HG03095 (cell line): Measurements from ENCODE around the gene OTUD6A.

ENCODE experiments used
- ATAC-seq: cut with Tn5 transposase; IDR thresholded peaks from one replicate; pipeline ENCODE4 v1.9.1; 2021; ENCODE audit warnings: moderate library complexity; ENCODE audit not compliant: unreplicated experiment

Gene OTUD6A, protein sequence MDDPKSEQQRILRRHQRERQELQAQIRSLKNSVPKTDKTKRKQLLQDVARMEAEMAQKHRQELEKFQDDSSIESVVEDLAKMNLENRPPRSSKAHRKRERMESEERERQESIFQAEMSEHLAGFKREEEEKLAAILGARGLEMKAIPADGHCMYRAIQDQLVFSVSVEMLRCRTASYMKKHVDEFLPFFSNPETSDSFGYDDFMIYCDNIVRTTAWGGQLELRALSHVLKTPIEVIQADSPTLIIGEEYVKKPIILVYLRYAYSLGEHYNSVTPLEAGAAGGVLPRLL

DNA sequence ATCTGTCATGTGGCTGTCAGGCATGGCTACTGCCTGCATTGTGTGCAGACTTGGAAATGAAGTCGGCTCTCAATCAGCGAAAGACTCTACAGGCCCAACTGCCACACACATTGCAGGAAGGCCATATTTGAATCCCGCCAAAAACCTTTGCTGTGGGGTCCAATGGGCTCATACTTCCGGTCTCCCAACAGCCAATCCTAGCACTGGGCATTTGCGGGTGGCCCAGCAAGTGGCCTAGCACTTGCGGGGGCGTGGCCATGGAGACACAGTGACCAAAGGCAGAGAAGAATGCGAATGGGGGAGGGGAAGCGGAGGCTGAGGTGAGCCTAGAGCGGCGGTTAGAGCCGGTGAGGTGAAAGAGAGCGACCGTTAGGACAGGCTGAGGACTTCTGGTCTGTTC is at the start of gene OTUD6A:
Gene OTUD6A, plus strand, starts transcription at position 382 of the 400 bp plus-strand sequence. CDS start 68 bp downstream, outside the sequence.
- ATAC-seq = no peak

DNA sequence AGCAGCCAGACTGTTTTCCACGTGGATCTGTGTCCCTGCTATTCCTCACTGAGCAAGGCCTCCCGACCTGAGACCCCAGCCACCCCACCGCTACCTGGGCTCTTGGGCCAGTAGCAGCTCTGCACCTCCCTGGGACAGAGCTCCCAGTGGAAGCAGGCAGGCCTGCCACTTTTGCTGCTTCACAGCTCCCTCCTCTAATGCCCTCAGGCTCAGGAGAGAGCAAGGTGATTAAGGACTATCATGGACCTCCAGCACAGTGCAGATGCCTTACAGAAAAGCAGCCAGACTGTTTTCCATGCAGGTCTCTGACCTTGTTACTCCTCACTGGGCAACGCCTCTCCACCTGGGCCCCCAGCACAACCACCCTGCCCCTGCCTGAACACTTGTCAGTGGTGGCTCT is 49.5 kb upstream of the OTUD6A start:
- no peak for ATAC-seq

DNA sequence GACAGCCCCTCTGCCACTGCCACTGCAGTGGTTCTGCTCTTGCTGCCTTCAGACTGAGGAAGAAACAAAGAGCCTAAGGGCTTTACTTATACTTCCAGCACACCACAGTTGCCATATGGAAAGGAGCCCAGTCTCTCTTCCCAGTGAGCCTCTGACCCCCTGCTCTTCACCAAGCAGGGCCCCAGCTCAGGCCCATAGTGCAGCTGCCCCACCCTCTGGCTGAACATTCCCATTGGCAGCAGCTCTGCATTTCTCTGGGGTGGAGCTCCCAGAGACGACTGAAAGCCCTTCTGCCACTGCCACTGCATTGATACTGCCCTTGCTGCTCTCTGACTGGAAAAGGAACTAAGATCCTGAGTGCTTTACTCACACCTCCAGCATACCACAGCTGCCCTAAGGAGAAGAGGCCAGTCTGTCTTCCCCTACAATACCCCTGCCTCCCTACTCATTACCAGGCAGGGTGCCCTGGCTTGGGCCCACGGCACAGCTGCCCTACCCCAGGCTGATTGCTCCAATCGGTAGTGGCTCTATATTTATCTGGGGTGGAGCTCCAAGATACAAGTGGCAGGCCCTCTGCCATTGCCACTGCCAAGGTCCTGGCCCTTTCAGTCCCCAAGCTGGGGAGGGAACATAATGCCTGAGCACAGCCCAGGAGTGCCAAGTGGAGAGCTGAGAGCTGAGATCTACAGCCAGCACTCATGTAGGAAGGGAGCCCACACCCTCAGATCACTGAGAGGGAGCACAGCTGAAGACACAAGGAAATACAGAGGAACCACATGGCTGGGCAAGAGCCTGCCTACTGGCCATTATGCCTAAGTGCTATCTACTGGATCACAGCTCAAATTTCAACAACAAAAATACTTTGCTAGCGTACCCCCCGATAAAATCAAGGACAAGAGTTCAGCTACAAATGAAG is 48.5 kb upstream of the OTUD6A start:
- no peak for ATAC-seq

DNA sequence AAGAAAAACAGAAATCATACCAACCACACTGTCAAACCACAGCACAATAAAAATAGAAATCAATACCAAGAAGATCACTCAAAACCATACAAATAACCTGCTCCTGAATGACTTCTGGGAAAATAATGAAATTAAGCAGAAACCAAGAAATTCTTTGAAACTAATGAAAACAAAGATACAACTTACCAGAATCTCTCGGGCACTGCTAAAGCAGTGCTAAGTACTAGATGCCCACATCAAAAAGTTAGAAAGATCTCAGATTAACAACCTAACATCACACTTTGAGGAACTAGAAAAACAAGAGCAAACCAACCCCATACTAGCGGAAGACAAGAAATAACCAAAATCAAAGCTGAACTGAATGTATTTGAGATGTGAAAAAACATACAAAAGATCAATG is 45.7 kb upstream of the OTUD6A start:
- no peak for ATAC-seq

DNA sequence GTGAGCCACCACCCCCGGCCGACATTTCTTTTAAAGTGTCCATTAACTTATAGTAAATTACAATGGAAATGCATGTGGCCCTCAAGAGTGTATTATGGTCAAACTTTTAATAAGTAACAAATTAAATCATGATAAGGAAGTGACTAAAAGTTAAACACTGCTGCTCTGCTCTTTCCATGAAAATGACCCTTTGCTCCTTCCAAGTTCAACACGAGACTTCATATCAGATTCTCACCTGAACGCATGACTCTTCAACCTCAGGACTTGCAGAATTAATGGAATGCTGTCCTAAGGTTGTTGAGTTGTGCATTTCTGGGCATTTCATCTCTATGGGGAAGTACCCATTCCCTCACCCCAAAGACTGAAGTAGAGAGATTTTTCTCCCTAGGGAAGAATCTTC is 39.6 kb upstream of the OTUD6A start:
- no peak for ATAC-seq

DNA sequence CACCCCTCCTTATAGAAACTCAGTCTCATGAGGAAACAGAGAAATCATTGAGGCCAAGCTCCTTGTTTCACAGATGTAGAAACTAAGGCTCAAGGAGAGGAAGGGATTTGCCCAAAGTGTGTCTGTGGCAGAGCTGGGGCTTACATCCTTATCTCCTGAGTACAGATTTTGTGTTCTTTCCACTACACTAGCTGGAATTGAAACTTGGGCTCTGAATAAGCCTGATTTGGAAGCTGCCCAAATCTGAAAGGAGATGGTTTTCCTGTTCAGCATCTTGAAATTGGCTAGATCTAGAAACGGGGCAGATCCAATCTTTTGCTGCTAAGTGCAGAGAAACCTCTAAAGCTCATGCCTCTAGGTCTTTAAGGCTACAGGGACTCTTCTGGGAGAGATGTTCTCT is 36.8 kb upstream of the OTUD6A start:
- no peak for ATAC-seq

DNA sequence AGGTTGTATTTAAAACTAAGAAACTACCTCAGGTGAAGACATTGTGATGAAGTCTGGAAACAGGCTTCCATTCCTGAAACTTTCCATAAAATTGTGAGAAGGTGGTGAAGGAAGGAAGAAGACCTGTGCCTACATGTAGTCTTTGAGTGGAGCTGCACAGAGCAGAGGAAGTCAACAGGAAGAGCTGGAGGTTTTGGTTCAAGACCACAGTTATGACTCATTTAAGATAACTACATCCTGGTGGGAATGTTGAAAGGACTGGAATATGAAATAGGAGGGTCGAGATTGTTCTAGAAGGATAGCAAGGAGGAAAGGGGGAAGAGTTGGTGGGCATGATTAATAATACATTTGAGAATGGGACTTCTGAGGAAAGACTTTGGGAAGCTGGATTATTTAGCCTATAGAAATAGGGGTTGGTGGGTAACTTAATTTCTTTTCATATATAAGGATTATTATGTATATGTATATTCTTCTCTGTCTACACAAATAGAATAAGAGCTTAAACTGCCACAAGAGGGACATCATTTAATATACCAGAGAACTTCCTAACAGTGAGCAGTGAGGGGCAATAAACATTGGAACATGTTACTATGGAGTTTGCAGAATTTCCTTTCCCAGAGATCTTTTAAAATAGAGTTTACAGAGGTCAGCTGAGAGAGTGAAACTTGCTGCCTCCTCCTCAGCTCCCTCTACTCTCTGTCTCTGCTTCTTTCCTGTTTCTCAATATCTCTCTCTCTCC is 36.0 kb upstream of the OTUD6A start:
- ATAC-seq = no peak

DNA sequence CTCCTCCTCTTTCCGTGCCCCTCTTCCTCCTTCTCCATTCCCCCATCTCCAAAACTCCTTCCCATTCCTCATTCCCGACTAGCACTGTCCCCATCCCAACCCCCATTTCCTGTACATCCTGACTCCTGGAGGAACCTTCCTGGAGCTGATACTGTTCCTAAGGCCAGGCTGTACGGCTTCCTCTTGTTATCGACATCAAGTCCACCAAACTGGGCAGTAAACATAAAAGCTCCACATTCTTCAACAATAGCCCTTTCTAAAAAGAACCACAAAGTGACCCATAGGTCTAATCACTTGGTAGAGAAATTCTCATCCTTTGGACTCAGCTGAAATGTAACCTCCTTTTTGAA is 35.4 kb upstream of the OTUD6A start:
- no peak for ATAC-seq

DNA sequence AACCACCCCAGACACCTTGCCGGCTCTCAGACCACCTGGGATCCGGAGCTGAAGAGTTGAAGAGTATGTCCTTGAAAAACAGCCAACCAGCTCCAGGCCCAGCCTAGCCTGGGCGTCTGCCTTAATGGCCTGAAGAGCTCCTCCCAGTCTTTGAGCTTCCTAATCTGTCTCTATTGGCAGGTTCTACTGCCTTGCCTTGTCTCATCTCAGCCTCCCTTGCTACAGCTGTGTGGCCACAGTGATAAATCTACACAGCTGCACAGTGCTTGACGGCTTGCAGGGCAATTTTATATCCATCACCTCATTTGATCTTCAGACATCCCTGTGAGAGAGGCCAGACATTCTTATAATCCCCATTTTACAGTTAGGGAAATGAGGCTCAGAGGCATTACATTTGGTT is 32.4 kb upstream of the OTUD6A start:
- ATAC-seq = no peak

DNA sequence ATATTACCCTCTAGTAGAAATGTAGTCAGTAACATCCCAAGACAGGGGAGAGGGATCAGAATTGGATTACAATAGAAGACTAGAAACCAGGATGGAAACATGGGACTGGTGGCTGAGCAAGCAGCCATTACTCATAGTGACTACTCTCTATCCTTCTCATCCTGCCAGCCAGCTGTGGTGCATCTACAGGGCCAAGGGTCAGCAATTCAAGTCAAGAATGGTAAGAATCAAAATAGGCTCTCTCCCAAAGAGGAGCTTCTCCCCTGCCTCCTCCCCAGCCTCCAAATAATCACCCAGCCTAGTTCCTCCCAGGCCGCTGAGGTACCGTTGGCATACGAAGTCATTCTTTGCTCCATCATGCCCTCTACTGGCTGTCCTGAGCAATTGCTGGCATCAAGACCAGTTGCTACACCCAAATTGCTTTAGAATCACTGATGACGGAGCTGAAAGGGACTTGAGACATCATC is 31.9 kb upstream of the OTUD6A start:
- peak; percentile 76 for ATAC-seq

DNA sequence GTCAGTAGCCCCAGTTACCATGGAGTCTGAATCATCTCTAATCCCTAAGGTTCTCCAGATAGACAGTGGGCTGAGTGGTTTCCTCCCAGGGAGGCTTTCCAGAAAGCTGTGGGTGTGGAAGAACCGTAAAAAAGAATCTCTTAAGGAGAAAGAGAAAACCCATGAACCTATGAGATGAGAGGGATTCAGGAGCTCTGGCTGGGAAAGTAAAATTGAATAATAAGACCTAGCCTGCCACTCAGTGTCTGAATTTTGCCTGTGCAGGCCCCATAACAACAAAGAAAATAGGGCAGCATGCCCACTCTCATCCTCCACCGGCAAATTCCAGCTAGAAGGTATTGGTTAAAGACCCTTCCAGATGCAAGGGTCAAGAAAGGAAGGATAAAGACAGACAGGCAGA is 29.5 kb upstream of the OTUD6A start:
- no peak for ATAC-seq

DNA sequence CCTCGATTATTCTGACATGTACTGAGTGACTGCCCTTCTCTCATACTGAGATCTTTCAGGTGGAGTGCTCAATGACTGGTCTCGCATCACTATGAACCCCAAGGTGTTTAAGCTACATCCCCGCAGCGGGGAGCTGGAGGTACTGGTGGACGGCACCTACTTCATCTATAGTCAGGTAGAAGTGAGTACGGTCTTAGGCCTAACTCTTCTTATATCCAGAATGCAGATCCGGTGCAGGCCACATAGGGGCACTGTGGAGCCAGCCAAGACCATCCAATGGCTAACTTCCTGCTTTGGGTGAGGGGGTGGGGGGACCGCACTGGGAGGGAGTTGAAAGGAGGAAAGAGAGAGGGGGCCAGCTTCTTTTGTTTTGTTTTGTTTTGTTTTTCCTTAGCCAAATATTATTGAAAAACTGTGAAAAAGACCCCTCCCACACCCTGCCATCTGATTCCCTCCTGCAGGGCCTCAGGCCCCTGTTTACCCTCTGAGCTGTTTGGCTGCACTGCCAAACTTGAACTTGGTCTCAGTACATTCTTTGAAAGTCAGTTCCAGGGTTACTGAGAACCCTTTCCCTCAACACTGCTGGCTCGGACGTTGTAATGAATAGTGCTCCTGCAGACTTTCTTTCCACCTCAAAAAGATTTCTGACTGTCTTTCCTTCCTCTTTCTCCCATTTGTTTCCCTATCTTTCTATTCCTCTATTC is 28.8 kb upstream of the OTUD6A start:
- peak; percentile 55 for ATAC-seq

DNA sequence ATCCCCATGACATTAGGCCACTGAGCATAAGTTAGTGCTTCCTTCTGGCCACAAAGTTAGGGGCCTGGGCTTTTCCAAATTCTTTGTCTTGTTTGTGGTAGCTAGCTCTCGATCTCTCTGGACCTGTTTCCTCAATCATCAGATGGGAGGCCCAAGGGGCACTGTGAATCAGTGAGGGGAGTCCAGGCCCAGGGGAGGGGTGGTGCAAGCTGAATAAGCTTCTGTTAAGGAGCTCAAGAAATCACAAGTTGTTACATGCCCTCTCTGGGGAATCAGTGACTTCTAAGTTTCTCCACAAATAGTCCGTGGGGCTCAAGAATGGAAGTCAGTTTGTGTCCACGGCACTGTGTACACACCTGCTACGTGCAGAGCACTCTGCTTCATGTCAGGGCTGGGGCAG is 27.6 kb upstream of the OTUD6A start:
- ATAC-seq = no peak

DNA sequence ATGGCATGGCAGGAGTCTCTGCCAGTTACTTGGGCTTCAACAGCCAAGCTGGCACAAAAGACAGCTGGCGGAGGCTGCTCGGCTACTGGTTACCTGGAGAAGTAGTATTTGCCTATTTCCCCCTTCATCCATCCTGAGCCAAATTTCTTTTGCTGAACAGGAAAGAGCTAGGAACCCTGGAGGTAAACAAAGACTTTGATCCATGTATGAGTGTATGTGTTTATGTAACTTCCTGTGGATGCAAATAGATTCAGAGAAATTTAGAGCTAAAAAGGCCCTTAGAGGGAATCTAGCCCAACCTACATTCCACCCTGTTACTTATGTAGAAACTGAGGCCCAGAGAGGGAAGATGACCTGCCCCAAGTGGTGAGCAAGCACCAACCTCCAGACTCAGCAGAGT is 23.7 kb upstream of the OTUD6A start:
- no peak for ATAC-seq

DNA sequence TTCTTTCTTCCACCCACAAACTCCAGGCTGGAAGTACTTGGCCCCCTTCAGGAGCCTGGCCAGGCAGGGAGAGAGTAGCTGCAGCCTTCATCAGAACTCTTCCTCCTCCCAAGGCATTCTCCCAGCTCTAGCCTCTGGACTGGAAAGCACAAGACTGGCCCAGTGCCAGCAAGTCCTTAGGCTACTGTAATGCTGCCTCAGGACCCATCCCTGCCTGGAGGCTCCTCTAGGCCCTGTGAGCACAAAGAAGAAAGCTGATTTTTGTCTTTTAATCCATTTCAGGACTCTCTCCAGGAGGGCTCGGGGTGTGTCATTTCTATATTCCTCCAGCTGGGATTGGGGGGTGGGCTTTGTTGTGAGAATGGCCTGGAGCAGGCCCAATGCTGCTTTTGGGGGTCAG is 23.3 kb upstream of the OTUD6A start:
- ATAC-seq = no peak

DNA sequence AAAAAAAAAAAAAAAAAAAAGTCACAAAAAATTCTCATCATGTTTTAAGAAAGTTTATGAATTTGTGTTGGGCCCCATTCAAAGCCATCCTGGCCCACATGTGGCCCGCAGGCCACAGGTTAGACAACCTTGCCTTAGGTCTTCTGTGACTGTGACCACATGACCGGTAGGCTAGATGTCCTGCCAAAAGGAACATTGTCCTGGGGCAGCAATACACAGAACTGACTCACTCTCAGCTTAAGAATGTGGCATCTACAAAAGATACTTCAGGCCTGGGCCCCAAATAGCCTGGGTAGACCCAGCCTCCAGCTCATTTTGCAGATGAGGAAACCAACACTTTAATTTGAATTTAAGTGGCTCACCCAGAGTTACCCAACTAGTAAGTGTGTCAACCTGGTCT is 22.5 kb upstream of the OTUD6A start:
- ATAC-seq = no peak

DNA sequence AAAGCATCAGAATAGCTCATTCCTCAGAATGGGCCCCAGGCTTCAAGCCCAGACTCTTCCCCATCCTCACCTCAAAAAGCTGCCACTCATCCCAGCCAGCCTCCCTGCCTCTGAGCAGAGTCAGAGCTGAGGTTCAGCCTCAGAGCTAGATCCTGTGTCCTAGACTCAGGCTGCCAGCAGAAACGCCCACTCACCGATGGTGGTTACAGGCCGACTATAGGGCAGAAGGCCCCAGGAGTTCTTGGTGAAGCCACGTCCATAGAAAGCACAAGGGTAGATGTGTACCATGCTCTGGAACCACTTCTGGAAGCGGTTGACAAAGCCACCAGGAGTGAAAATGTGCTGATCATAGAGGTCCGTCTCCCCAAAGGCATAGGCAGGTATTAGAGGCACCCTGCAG is 20.3 kb upstream of the OTUD6A start:
- ATAC-seq = no peak

DNA sequence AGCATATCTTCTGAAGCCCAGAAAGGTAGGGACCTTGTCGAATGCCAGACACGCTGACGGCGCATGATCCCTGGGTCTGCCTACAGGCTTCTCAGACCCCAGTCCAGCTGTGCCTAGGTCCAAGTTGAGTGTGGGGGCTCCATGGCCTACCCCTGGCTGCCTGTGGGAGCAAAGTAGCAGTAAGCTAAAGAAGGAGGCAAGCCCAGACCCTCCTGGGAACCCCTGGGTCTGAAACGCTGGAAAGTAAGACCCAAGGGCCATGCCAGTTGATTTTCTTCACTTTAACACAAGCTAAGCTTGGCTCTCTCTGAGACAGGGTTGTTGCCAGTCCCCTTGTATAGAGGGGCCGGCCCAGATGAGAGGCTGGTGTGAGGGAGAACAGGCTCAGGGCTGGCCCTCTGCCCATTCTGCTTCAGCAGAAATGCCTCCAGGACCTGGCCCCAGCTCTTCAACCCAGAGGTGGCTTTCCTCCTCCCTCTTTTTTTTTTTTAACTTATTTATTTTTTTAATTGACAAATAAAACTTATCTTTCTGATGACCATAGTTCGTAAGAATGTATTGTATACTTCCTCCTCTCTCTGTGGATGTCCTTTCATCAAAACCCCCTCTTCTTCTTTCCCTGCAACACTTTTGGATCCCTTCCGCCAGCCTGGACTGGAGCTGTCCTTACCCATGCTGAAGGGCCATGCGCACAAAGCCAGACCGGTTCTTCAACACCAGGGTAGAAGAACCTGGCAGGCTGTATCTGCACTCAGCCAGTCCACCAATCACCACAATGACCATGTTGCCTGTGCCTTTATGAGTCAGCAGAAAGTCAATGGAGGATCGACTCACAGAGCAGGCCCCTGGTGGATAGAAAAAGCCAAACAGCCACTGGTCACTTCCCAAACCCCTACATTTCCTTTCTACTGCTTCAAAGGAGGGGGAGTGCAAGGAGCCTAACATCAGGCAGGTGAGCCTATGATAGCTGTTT is 19.6 kb upstream of the OTUD6A start:
- no peak for ATAC-seq

DNA sequence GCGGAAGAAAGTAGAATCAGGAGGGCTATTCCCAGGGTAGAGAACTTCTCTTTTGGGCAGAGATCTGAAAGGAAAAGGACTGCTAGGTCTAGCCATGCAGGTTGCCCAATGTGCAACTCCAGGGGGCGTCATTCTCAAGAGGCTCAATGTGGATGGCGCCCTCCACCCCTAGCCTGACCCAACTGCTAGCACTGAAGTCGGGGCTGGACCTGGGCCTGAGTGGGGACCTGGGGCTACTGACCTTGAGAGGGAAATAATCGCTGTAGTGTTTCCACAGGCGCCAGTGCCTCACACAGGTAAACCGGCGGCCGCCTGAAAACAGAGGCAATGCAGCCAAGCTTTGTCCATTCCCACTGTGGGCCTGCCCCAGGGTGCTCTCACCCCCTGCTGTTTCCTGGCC is 18.6 kb upstream of the OTUD6A start:
- ATAC-seq = no peak
